ENCODE measurements around the gene TLE2. TPM values are rescaled to one million over a fixed set of nuclear protein-coding genes. Genes with fewer than 3 reads are reported as not detected.

TLE2 gene
- total and polyA plus RNA-seq, 9 of the 15 experiments (the other 6 are each of a cell fraction or from before 2014, with no cell fraction given): 0.35 to 13.1 (median 6.2) TPM

DNA sequence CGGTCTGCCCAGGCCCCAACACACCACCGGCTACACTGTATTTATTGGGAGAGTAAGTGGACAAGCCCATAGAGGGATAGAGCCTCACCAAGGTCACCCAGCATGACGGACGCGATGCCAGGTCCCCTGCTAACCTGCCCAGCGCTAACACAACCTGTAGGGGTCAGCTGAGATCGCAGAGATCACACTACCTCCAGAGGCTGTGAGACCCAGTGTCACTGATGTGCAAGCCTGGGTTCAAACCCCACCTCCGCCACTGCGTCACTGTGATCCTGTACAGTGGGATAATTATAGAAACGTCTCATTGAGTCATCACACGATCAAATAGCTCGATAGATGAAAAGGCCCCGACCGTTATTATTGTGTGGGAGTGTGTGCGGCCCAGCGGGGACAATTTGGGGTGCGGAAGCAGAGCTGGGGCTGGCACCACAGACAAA is 10.6 kb upstream of the TLE2 start (continued):
- TF ChIP-seq NEUROD1 (IDR thresholded peaks at IDR 0.05; ENCODE audit: borderline replicate concordance, low read depth, low read length, partially characterized antibody) (no peak), ZNF282 (CRISPR knock-in tag; IDR thresholded peaks at IDR 0.05) (no peak), MEF2A (IDR thresholded peaks at IDR 0.05; ENCODE audit: control insufficient read depth, low read depth, low read length) (peak; percentile 63; the same call in 1 of the 2 replicates), NCOA2 (IDR thresholded peaks at IDR 0.05; ENCODE audit: partially characterized antibody in 2 of 2) (no peak), POLR2A (conservative IDR thresholded peaks at IDR 0.05) (no peak), SMARCA5 (IDR thresholded peaks at IDR 0.05) (no peak), NBN (IDR thresholded peaks at IDR 0.05; ENCODE audit: low read depth) (no peak), HMGN3 (IDR thresholded peaks at IDR 0.05; ENCODE audit: borderline replicate concordance, extremely low read depth, insufficient read length, low read depth, low read length) (no peak), RFX1 (IDR thresholded peaks at IDR 0.05) (no peak), ILF3 (IDR thresholded peaks at IDR 0.05; ENCODE audit: borderline replicate concordance) (no peak)
- TF ChIP-seq, protein P1, sequence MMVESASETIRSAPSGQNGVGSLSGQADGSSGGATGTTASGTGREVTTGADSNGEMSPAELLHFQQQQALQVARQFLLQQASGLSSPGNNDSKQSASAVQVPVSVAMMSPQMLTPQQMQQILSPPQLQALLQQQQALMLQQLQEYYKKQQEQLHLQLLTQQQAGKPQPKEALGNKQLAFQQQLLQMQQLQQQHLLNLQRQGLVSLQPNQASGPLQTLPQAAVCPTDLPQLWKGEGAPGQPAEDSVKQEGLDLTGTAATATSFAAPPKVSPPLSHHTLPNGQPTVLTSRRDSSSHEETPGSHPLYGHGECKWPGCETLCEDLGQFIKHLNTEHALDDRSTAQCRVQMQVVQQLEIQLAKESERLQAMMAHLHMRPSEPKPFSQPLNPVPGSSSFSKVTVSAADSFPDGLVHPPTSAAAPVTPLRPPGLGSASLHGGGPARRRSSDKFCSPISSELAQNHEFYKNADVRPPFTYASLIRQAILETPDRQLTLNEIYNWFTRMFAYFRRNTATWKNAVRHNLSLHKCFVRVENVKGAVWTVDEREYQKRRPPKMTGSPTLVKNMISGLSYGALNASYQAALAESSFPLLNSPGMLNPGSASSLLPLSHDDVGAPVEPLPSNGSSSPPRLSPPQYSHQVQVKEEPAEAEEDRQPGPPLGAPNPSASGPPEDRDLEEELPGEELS (CRISPR knock-in tag; IDR thresholded peaks at IDR 0.05; ENCODE audit: borderline replicate concordance): no peak
- TF ChIP-seq, protein P2, sequence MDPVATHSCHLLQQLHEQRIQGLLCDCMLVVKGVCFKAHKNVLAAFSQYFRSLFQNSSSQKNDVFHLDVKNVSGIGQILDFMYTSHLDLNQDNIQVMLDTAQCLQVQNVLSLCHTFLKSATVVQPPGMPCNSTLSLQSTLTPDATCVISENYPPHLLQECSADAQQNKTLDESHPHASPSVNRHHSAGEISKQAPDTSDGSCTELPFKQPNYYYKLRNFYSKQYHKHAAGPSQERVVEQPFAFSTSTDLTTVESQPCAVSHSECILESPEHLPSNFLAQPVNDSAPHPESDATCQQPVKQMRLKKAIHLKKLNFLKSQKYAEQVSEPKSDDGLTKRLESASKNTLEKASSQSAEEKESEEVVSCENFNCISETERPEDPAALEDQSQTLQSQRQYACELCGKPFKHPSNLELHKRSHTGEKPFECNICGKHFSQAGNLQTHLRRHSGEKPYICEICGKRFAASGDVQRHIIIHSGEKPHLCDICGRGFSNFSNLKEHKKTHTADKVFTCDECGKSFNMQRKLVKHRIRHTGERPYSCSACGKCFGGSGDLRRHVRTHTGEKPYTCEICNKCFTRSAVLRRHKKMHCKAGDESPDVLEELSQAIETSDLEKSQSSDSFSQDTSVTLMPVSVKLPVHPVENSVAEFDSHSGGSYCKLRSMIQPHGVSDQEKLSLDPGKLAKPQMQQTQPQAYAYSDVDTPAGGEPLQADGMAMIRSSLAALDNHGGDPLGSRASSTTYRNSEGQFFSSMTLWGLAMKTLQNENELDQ (CRISPR knock-in tag; IDR thresholded peaks at IDR 0.05; ENCODE audit: borderline replicate concordance): no peak
- TF ChIP-seq, protein P3, sequence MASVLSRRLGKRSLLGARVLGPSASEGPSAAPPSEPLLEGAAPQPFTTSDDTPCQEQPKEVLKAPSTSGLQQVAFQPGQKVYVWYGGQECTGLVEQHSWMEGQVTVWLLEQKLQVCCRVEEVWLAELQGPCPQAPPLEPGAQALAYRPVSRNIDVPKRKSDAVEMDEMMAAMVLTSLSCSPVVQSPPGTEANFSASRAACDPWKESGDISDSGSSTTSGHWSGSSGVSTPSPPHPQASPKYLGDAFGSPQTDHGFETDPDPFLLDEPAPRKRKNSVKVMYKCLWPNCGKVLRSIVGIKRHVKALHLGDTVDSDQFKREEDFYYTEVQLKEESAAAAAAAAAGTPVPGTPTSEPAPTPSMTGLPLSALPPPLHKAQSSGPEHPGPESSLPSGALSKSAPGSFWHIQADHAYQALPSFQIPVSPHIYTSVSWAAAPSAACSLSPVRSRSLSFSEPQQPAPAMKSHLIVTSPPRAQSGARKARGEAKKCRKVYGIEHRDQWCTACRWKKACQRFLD (CRISPR knock-in tag; IDR thresholded peaks at IDR 0.05): no peak
- TF ChIP-seq, protein P4, sequence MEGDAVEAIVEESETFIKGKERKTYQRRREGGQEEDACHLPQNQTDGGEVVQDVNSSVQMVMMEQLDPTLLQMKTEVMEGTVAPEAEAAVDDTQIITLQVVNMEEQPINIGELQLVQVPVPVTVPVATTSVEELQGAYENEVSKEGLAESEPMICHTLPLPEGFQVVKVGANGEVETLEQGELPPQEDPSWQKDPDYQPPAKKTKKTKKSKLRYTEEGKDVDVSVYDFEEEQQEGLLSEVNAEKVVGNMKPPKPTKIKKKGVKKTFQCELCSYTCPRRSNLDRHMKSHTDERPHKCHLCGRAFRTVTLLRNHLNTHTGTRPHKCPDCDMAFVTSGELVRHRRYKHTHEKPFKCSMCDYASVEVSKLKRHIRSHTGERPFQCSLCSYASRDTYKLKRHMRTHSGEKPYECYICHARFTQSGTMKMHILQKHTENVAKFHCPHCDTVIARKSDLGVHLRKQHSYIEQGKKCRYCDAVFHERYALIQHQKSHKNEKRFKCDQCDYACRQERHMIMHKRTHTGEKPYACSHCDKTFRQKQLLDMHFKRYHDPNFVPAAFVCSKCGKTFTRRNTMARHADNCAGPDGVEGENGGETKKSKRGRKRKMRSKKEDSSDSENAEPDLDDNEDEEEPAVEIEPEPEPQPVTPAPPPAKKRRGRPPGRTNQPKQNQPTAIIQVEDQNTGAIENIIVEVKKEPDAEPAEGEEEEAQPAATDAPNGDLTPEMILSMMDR (IDR thresholded peaks at IDR 0.05 in 2 of 3, conservative IDR thresholded peaks at IDR 0.05 in 1 of 3; ENCODE audit: insufficient read depth in 2 of 3, low read depth in 1 of 3, low read length in 3 of 3): peak; percentile 25 to 38 (median 33); a peak in 4 of 6 replicates
- TF ChIP-seq, protein P5, sequence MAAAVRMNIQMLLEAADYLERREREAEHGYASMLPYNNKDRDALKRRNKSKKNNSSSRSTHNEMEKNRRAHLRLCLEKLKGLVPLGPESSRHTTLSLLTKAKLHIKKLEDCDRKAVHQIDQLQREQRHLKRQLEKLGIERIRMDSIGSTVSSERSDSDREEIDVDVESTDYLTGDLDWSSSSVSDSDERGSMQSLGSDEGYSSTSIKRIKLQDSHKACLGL (CRISPR knock-in tag; IDR thresholded peaks at IDR 0.05; ENCODE audit: borderline replicate concordance, poor library complexity, severe bottlenecking): no peak
- TF ChIP-seq, protein P6, sequence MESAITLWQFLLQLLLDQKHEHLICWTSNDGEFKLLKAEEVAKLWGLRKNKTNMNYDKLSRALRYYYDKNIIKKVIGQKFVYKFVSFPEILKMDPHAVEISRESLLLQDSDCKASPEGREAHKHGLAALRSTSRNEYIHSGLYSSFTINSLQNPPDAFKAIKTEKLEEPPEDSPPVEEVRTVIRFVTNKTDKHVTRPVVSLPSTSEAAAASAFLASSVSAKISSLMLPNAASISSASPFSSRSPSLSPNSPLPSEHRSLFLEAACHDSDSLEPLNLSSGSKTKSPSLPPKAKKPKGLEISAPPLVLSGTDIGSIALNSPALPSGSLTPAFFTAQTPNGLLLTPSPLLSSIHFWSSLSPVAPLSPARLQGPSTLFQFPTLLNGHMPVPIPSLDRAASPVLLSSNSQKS (CRISPR knock-in tag; IDR thresholded peaks at IDR 0.05): no peak
